Caco-2 (cell line): ENCODE measurements around the gene CTDSPL. TPM values are rescaled to one million over a fixed set of nuclear protein-coding genes. Genes with fewer than 3 reads are reported as not detected.

ENCODE experiments used
- BruUV-seq: library from RNA; stranded (reverse); fragments of 400-500 nt; replicated peaks from 2 replicates; lab custom pipeline; 2021; lab: Mats Ljungman, UMichigan
- CTCF ChIA-PET: fragments of 300-600 bp; sonication (Branson Sonifier 250); formaldehyde crosslinking; loops from one replicate; lab custom pipeline; 2022; ENCODE audit warnings: antibody characterized with exemption; lab: Charles Lee
- POLR2A ChIA-PET: fragments of 300-600 bp; sonication (Branson Sonifier 250); formaldehyde crosslinking; loops from one replicate; lab custom pipeline; 2022; ENCODE audit warnings: antibody characterized with exemption; lab: Charles Lee
- DNase-seq, 2 experiments: peaks; one replicate each; pipeline versions ENCODE4 v3.0.0 to v3.0.0-alpha.2; 2020 to 2022
- H3K27me3 ChIP-seq: replicated peaks from 2 replicates; pipeline ENCODE4 v1.6.0; 2011; ENCODE audit warnings: low read length; ENCODE audit not compliant: control insufficient read depth, insufficient read depth
- H3K36me3 ChIP-seq: 2 replicates; pipeline ENCODE4 v1.5.1; 2011; ENCODE audit warnings: low read length; ENCODE audit not compliant: control insufficient read depth, insufficient read depth
- H3K4me1 ChIP-seq: fragments of 250-450 bp; sonication (Bioruptor Pico); 2 replicates; pipeline ENCODE4 v1.5.1; 2020; ENCODE audit warnings: mild to moderate bottlenecking
- H3K4me3 ChIP-seq: 2 replicates; pipeline ENCODE4 v1.5.1; 2011; ENCODE audit warnings: low read depth, mild to moderate bottlenecking, control low read depth, low read length
- H3K9me3 ChIP-seq: fragments of 250-450 bp; sonication (Bioruptor Pico); 2 replicates; pipeline ENCODE4 v1.5.1; 2020; ENCODE audit warnings: mild to moderate bottlenecking, moderate library complexity
- H3K27ac Mint-ChIP-seq: one replicate; pipeline ENCODE4 v1.8.0; 2022; ENCODE audit warnings: mixed read lengths; ENCODE audit not compliant: unreplicated experiment
- H3K27me3 Mint-ChIP-seq: one replicate; pipeline ENCODE4 v1.8.0; 2022; ENCODE audit warnings: mixed read lengths; ENCODE audit not compliant: insufficient read depth, unreplicated experiment
- H3K36me3 Mint-ChIP-seq: one replicate; pipeline ENCODE4 v1.8.0; 2022; ENCODE audit warnings: mild to moderate bottlenecking, mixed read lengths; ENCODE audit not compliant: insufficient read depth, unreplicated experiment
- H3K4me1 Mint-ChIP-seq: one replicate; pipeline ENCODE4 v1.8.0; 2022; ENCODE audit warnings: low read depth, mixed read lengths; ENCODE audit not compliant: unreplicated experiment
- H3K4me3 Mint-ChIP-seq: one replicate; pipeline ENCODE4 v1.8.0; 2022; ENCODE audit warnings: mild to moderate bottlenecking, moderate library complexity, mixed read lengths; ENCODE audit not compliant: unreplicated experiment
- H3K9me3 Mint-ChIP-seq: one replicate; pipeline ENCODE4 v1.8.0; 2022; ENCODE audit warnings: mixed read lengths; ENCODE audit not compliant: unreplicated experiment
- CTCF ChIP-seq, 2 experiments: fragments of 200-600 bp in 1 of 2; IDR thresholded peaks; 1 replicate in 1 of 2; 2 replicates in 1 of 2; pipeline versions ENCODE4 v1.5.1 to v1.8.0; 2011 to 2022; ENCODE audit warnings: antibody characterized with exemption in 1 of 2, control low read depth in 1 of 2, inconsistent platforms in 1 of 2, low read depth in 1 of 2, low read length in 1 of 2, mild to moderate bottlenecking in 1 of 2, moderate library complexity in 1 of 2; ENCODE audit not compliant: insufficient read depth in 1 of 2, severe bottlenecking in 1 of 2, unreplicated experiment in 1 of 2
- intact Hi-C: fragments of 100-400 bp; cut with micrococcal nuclease; formaldehyde crosslinking; loops from one replicate; pipeline ENCODE4 v1.10.0; 2022; ENCODE audit not compliant: unreplicated experiment
- total RNA-seq: library from RNA; stranded (reverse); gene quantifications from 2 replicates; pipeline ENCODE4 v1.2.3, GENCODE V29; 2022

CTDSPL gene
- total RNA-seq, 1 experiment from 2014 or later: 60.9 TPM

GRCh38 chr3:37855363-37855970, 6.2 kb upstream of the CTDSPL start:
- TF ChIP-seq CTCF (IDR thresholded peaks at IDR 0.05; ENCODE audit: insufficient read depth in 1 of 2, low read depth in 1 of 2, low read length in 1 of 2, severe bottlenecking in 1 of 2, unreplicated experiment in 1 of 2): peak; percentile 87 to 91
- no peaks in the 10 kb centered on the region for H3K36me3 ChIP-seq
- DNase-seq: peak; percentile 76 to 89
- intact Hi-C loops: loop anchor here (1.0 kb wide), 2 partner anchors 112 to 148 kb away; no protein-coding TSS in a partner anchor
- peaks cover 7% of the 10 kb centered on the region for H3K4me1 ChIP-seq
- no peaks in the 10 kb centered on the region for H3K27me3 ChIP-seq
- BruUV-seq: no TSS peak
- Mint-ChIP-seq H3K4me1 (no peaks in the 10 kb centered on the region), H3K36me3 (peaks cover 4% of the 10 kb centered on the region), H3K4me3 (no peak overlapping the region), H3K9me3 (no peaks in the 10 kb centered on the region), H3K27me3 (no peaks in the 10 kb centered on the region), H3K27ac (no peak overlapping the region)
- ChIA-PET POLR2A (no interaction called here), CTCF (interaction anchor here (1.1 to 5.1 kb wide), 5 partner anchors 26 to 148 kb away, joined by 4 to 64 read pairs (median 9); no protein-coding TSS in a partner anchor)
- no peaks in the 10 kb centered on the region for H3K9me3 ChIP-seq
- H3K4me3 ChIP-seq: no peak overlapping the region

- H3K4me3 ChIP-seq: no peak overlapping the region
- no TSS peak for BruUV-seq
- intact Hi-C loops: no loop called here
- DNase-seq: no peak
- Mint-ChIP-seq H3K4me1 (no peaks in the 10 kb centered on the region), H3K27me3 (no peaks in the 10 kb centered on the region), H3K27ac (no peak overlapping the region), H3K4me3 (no peak overlapping the region), H3K9me3 (no peaks in the 10 kb centered on the region), H3K36me3 (peaks cover 14% of the 10 kb centered on the region)
- TF ChIP-seq CTCF (IDR thresholded peaks at IDR 0.05; ENCODE audit: insufficient read depth in 1 of 2, low read depth in 1 of 2, low read length in 1 of 2, severe bottlenecking in 1 of 2, unreplicated experiment in 1 of 2): no peak
- POLR2A ChIA-PET: no interaction called here
- H3K4me1 ChIP-seq: peaks cover 7% of the 10 kb centered on the region
- CTCF ChIA-PET: interaction anchor here (1.1 to 5.1 kb wide), 5 partner anchors 27 to 147 kb away, joined by 4 to 64 read pairs (median 9); no protein-coding TSS in a partner anchor
- no peaks in the 10 kb centered on the region for H3K9me3 ChIP-seq
- no peaks in the 10 kb centered on the region for H3K27me3 ChIP-seq
- no peaks in the 10 kb centered on the region for H3K36me3 ChIP-seq
Observed at GRCh38 chr3:37856381-37856780, 5.3 kb upstream of the CTDSPL start.

- no peaks in the 10 kb centered on the region for H3K9me3 ChIP-seq
Observed at GRCh38 chr3:37858742-37859141, 2.9 kb upstream of the CTDSPL start.

More at GRCh38 chr3:37858742-37859141, 2.9 kb upstream of the CTDSPL start:
- Histone ChIP-seq H3K27me3 (no peaks in the 10 kb centered on the region), H3K36me3 (no peaks in the 10 kb centered on the region), H3K4me3 (no peak overlapping the region), H3K4me1 (peaks cover 20% of the 10 kb centered on the region)
- Mint-ChIP-seq H3K27ac (no peak overlapping the region), H3K36me3 (peaks cover 14% of the 10 kb centered on the region), H3K27me3 (no peaks in the 10 kb centered on the region), H3K4me3 (no peak overlapping the region), H3K9me3 (no peaks in the 10 kb centered on the region), H3K4me1 (peaks cover 15% of the 10 kb centered on the region)
- DNase-seq: no peak
- no peak for TF ChIP-seq CTCF (IDR thresholded peaks at IDR 0.05; ENCODE audit: insufficient read depth in 1 of 2, low read depth in 1 of 2, low read length in 1 of 2, severe bottlenecking in 1 of 2, unreplicated experiment in 1 of 2)
- BruUV-seq: no TSS peak
- ChIA-PET CTCF (no interaction called here), POLR2A (no interaction called here)
- intact Hi-C loops: no loop called here
